ENCODE results near the gene SPEG. TPM values are rescaled to one million over a fixed set of nuclear protein-coding genes. Genes with fewer than 3 reads are reported as not detected.
A peak's percentile ranks its signal among the peaks of the same experiment; 100 is the strongest.

Gene SPEG
- polyA plus RNA-seq, 3 donors: not detected

- Mint-ChIP-seq H3K4me3 (peak overlapping the region in 1 of 2 donors; percentile 72), H3K9me3 (peaks cover 0 to 9% (median 2%) of the 10 kb centered on the region in 7 donors), H3K4me1 (peaks cover 2% of the 10 kb centered on the region), H3K27me3 (ENCODE audit: low read depth in 3 of 3) (peaks cover 49 to 65% (median 57%) of the 10 kb centered on the region in 3 donors), H3K36me3 (no peaks in the 10 kb centered on the region), H3K27ac (no peak overlapping the region)
- Histone ChIP-seq H3K36me3 (replicated peaks in 1 of 2; ENCODE audit: control insufficient read depth in 1 of 2, insufficient read depth in 2 of 2, low read length in 2 of 2) (no peaks in the 10 kb centered on the region), H4K20me1 (ENCODE audit: insufficient read depth, low read length) (no peaks in the 10 kb centered on the region), H3K9ac (ENCODE audit: insufficient read depth, low read length, poor library complexity, severe bottlenecking) (no peak overlapping the region), H2AFZ (ENCODE audit: insufficient read depth, low read depth, low read length, poor library complexity, severe bottlenecking) (no peak overlapping the region), H3K4me3 (replicated peaks in 1 of 3; ENCODE audit: low read depth in 2 of 3, low read length in 3 of 3) (no peak overlapping the region), H3K4me2 (replicated peaks; ENCODE audit: extremely low read depth, low read length, poor library complexity, severe bottlenecking) (no peak overlapping the region), H3K9me3 (replicated peaks in 1 of 2; ENCODE audit: control insufficient read depth in 1 of 2, insufficient read depth in 1 of 2, low read length in 2 of 2) (peaks cover 0 to 10% of the 10 kb centered on the region in 2 donors), H3K79me2 (ENCODE audit: insufficient read depth, low read length) (no peaks in the 10 kb centered on the region), H3K27ac (ENCODE audit: low read depth in 1 of 2, low read length in 2 of 2) (no peak overlapping the region), H3K27me3 (ENCODE audit: control insufficient read depth in 2 of 2, insufficient read depth in 2 of 2, low read length in 2 of 2) (peaks cover 21 to 53% of the 10 kb centered on the region in 2 donors), H3K4me1 (ENCODE audit: control insufficient read depth in 1 of 2, insufficient read depth in 2 of 2, low read length in 2 of 2) (no peaks in the 10 kb centered on the region)
- intact Hi-C loops (cut with micrococcal nuclease): no loop called here
- DNase-seq: no peak
- 75% methylated on average over 16 of the region's 17 CpGs for WGBS (ENCODE audit: insufficient coverage)
- TF ChIP-seq CTCF (IDR thresholded peaks at IDR 0.05): no peak
These were observed 48.2 kb downstream of the SPEG start for GRCh38 chr2:219482674-219483405.

- Histone ChIP-seq H3K79me2 (ENCODE audit: insufficient read depth, low read length) (no peaks in the 10 kb centered on the region), H3K36me3 (replicated peaks in 1 of 2; ENCODE audit: control insufficient read depth in 1 of 2, insufficient read depth in 2 of 2, low read length in 2 of 2) (no peaks in the 10 kb centered on the region), H3K4me2 (replicated peaks; ENCODE audit: extremely low read depth, low read length, poor library complexity, severe bottlenecking) (no peak overlapping the region), H3K9ac (ENCODE audit: insufficient read depth, low read length, poor library complexity, severe bottlenecking) (no peak overlapping the region), H3K27me3 (ENCODE audit: control insufficient read depth in 2 of 2, insufficient read depth in 2 of 2, low read length in 2 of 2) (peaks cover 21 to 53% of the 10 kb centered on the region in 2 donors), H3K27ac (ENCODE audit: low read depth in 1 of 2, low read length in 2 of 2) (no peak overlapping the region), H4K20me1 (ENCODE audit: insufficient read depth, low read length) (no peaks in the 10 kb centered on the region), H2AFZ (ENCODE audit: insufficient read depth, low read depth, low read length, poor library complexity, severe bottlenecking) (no peak overlapping the region), H3K4me3 (replicated peaks in 1 of 3; ENCODE audit: low read depth in 2 of 3, low read length in 3 of 3) (no peak overlapping the region), H3K4me1 (ENCODE audit: control insufficient read depth in 1 of 2, insufficient read depth in 2 of 2, low read length in 2 of 2) (no peaks in the 10 kb centered on the region), H3K9me3 (replicated peaks in 1 of 2; ENCODE audit: control insufficient read depth in 1 of 2, insufficient read depth in 1 of 2, low read length in 2 of 2) (peaks cover 0 to 10% of the 10 kb centered on the region in 2 donors)
- intact Hi-C loops (cut with micrococcal nuclease): no loop called here
- Mint-ChIP-seq H3K36me3 (no peaks in the 10 kb centered on the region), H3K27ac (no peak overlapping the region), H3K9me3 (peaks cover 0 to 9% (median 2%) of the 10 kb centered on the region in 7 donors), H3K27me3 (ENCODE audit: low read depth in 3 of 3) (peaks cover 48 to 74% (median 61%) of the 10 kb centered on the region in 3 donors), H3K4me3 (peak overlapping the region in 1 of 2 donors; percentile 75), H3K4me1 (peaks cover 2% of the 10 kb centered on the region)
- TF ChIP-seq CTCF (IDR thresholded peaks at IDR 0.05): no peak
- no peak for DNase-seq
- 9% methylated on average over 56 of the region's 58 CpGs for WGBS (ENCODE audit: insufficient coverage)
These were observed 49.1 kb downstream of the SPEG start for GRCh38 chr2:219483451-219484342.
